Peyer's patch (tissue), 4 donors: ENCODE measurements around the gene LRCOL1. TPM values are rescaled to one million over a fixed set of nuclear protein-coding genes. Genes with fewer than 3 reads are reported as not detected.

Experiments used
- DNase-seq, 3 donors: peaks; one replicate each; pipeline ENCODE4 v3.0.0-alpha.2; 2017 to 2019
- H3K27ac ChIP-seq, 4 donors: fragments of 200-600 bp; sonication (generic); one replicate each; pipeline ENCODE4 v1.5.1; 2016 to 2019
- H3K27me3 ChIP-seq, 2 donors: fragments of 200-600 bp; sonication (generic); one replicate each; pipeline ENCODE4 v1.5.1; 2019
- H3K36me3 ChIP-seq, 3 donors: fragments of 200-600 bp; sonication (generic); one replicate each; pipeline ENCODE4 v1.5.1; 2016 to 2019
- H3K4me1 ChIP-seq, 4 donors: fragments of 200-600 bp; sonication (generic); one replicate each; pipeline ENCODE4 v1.5.1; 2016 to 2019
- H3K4me3 ChIP-seq, 4 donors: fragments of 200-600 bp; sonication (generic); 1 replicate in 3 of 4; 2 replicates in 1 of 4; pipeline ENCODE4 v1.5.1; 2016 to 2019; ENCODE audit warnings: mild to moderate bottlenecking in 1 of 4
- H3K9me3 ChIP-seq, 4 donors: fragments of 200-600 bp; sonication (generic); one replicate each; pipeline ENCODE4 v1.5.1; 2016 to 2019; ENCODE audit warnings: mild to moderate bottlenecking in 1 of 4
- CTCF ChIP-seq, 6 experiments: fragments of 450-650 bp in 4 of 6; fragments of 200-600 bp in 2 of 6; sonication (generic) in 1 of 6; IDR thresholded peaks; one replicate each; pipeline ENCODE4 v1.5.1; 2017 to 2019; ENCODE audit warnings: antibody characterized with exemption in 6 of 6, mild to moderate bottlenecking in 3 of 6, moderate library complexity in 1 of 6
- POLR2A ChIP-seq, 2 donors: fragments of 450-650 bp; IDR thresholded peaks; one replicate each; pipeline ENCODE4 v1.5.1; 2017; ENCODE audit warnings: antibody characterized with exemption in 2 of 2, mild to moderate bottlenecking in 2 of 2, moderate library complexity in 2 of 2
- total RNA-seq, 4 donors: library from RNA; depleted of rRNA; stranded (reverse); fragments of >200 nt; gene quantifications; one replicate each; pipeline ENCODE4 v1.1.0, GENCODE V29; 2016

The LRCOL1 gene
- total RNA-seq, 4 donors from 2014 or later = not detected

- TF ChIP-seq POLR2A (IDR thresholded peaks at IDR 0.05) (no peak), CTCF (IDR thresholded peaks at IDR 0.05) (no peak)
- Histone ChIP-seq H3K27me3 (no peaks in the 10 kb centered on the region), H3K4me3 (no peak overlapping the region), H3K36me3 (peaks cover 0 to 80% (median 0%) of the 10 kb centered on the region in 3 donors), H3K27ac (no peak overlapping the region), H3K4me1 (no peaks in the 10 kb centered on the region), H3K9me3 (no peaks in the 10 kb centered on the region)
- DNase-seq = no peak
These were observed 43.3 kb upstream of the LRCOL1 start for GRCh38 chr12:132653567-132654290.

- no peak overlapping the region for H3K27ac ChIP-seq
- no peaks in the 10 kb centered on the region for H3K9me3 ChIP-seq
- H3K36me3 ChIP-seq = peaks cover 0 to 78% (median 0%) of the 10 kb centered on the region in 3 donors
- no peaks in the 10 kb centered on the region for H3K4me1 ChIP-seq
- no peaks in the 10 kb centered on the region for H3K27me3 ChIP-seq
- no peak overlapping the region for H3K4me3 ChIP-seq
- no peak for DNase-seq
- TF ChIP-seq POLR2A (IDR thresholded peaks at IDR 0.05) = no peak
- no peak for TF ChIP-seq CTCF (IDR thresholded peaks at IDR 0.05)
These were observed 41.2 kb upstream of the LRCOL1 start for GRCh38 chr12:132651444-132652100.

- TF ChIP-seq CTCF (IDR thresholded peaks at IDR 0.05) (no peak), POLR2A (IDR thresholded peaks at IDR 0.05) (no peak)
- H3K9me3 ChIP-seq = no peaks in the 10 kb centered on the region
- no peak for DNase-seq
- H3K27me3 ChIP-seq = no peaks in the 10 kb centered on the region
- peaks cover 0 to 74% (median 0%) of the 10 kb centered on the region in 3 donors for H3K36me3 ChIP-seq
- no peaks in the 10 kb centered on the region for H3K4me1 ChIP-seq
- no peak overlapping the region for H3K27ac ChIP-seq
- no peak overlapping the region for H3K4me3 ChIP-seq
These were observed 39.0 kb upstream of the LRCOL1 start for GRCh38 chr12:132649226-132649945.

- DNase-seq = no peak
- H3K9me3 ChIP-seq = no peaks in the 10 kb centered on the region
- H3K4me1 ChIP-seq = no peaks in the 10 kb centered on the region
- no peak overlapping the region for H3K27ac ChIP-seq
- H3K4me3 ChIP-seq = no peak overlapping the region
- H3K27me3 ChIP-seq = no peaks in the 10 kb centered on the region
- TF ChIP-seq CTCF (IDR thresholded peaks at IDR 0.05) (no peak), POLR2A (IDR thresholded peaks at IDR 0.05) (no peak)
- H3K36me3 ChIP-seq = peaks cover 0 to 72% (median 0%) of the 10 kb centered on the region in 3 donors
These were observed 38.3 kb upstream of the LRCOL1 start for GRCh38 chr12:132648616-132649225.

GRCh38 chr12:132647858-132648257 lies 37.5 kb upstream of the LRCOL1 start:
- TF ChIP-seq POLR2A (IDR thresholded peaks at IDR 0.05) = no peak
- no peaks in the 10 kb centered on the region for H3K9me3 ChIP-seq
- no peaks in the 10 kb centered on the region for H3K4me1 ChIP-seq
- no peak overlapping the region for H3K27ac ChIP-seq
- DNase-seq = no peak
- H3K36me3 ChIP-seq = peaks cover 0 to 72% (median 0%) of the 10 kb centered on the region in 3 donors
- no peaks in the 10 kb centered on the region for H3K27me3 ChIP-seq
- no peak overlapping the region for H3K4me3 ChIP-seq
